ENCODE results near the gene ADAM12.

The ADAM12 gene

DNA sequence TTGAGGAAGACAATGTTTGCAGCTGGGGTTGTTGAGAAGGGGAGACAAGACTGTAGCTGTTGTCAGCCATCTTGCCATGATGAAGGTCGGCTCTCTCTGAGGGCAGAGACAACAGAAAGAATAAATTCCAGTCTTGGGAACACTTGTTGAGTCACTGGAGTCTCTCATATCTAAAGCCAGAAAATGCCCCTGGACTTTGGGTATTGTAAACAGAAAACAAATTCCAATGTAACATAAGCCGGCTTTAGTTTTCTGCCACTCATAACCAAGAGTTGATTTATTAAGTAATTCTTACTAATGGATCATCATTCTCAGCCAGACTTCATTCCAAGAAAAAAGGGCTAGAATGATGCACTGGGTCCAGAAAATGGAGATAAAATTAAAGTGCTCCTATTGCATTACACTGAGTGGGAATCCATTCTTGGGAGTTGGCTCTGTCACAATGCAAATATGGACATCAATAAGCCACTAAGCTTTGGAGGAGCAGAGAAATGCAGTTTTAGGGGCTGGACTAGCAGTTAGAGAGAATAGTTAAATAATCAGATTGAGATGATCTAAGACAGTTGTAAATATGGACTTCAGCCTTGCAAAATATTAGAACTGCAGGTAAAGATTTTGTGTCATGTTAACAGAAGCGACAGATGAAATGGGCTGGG is 78.9 kb downstream of the ADAM12 start:
- DNase-seq = no peak

DNA sequence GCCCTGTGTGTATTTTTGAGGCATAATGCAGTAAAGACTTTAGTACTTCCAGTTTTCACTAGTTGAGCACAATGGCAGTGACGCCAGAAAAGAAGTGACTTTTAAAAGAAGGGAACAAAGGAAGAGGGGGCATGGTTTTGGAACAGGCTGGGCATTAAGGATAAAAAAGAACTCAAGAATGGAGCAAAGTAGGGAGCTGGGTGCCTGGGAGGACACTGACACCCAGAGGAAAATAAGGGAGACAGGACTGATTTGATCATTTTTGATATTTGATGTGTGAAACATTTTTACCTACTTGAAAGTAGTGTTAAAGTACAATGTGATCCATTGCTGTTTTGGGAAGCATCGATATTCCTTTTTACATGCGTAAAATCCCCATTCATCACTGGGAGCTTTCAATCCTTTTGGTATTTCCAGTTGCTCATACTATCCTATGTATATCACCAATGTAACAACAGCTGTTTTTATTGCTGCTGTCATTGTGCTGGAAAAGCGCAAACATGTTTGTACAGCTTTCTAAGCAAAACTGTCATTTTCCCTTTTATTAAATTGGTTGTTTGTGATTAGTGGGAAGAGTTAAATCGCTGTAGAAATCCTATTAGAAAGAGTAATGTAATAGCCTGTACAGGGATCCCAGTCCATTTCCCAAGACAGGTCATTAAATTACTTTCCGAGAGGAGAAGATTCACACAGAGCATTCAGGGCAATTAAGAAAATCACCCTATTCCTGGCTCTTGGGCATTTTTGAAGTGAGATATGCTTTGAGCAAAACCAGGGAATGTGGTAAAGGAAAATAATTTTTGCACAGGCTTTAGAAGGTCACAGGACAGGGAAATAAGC is 85.2 kb downstream of the ADAM12 start:
- DNase-seq = no peak

DNA sequence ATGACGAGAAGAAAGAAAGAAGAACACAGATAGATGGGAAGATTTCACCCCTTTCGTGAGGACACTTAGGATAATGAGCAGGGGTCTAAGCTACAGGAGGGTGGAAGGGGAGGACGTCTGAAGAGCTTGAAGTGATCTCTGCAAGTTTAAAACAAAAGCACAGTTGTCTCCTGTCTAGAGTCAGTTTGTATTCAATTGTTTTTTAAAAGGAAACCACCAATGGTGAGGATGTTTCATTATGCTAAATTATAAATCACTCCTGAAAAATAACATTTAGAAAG is 85.9 kb downstream of the ADAM12 start:
- DNase-seq = no peak

DNA sequence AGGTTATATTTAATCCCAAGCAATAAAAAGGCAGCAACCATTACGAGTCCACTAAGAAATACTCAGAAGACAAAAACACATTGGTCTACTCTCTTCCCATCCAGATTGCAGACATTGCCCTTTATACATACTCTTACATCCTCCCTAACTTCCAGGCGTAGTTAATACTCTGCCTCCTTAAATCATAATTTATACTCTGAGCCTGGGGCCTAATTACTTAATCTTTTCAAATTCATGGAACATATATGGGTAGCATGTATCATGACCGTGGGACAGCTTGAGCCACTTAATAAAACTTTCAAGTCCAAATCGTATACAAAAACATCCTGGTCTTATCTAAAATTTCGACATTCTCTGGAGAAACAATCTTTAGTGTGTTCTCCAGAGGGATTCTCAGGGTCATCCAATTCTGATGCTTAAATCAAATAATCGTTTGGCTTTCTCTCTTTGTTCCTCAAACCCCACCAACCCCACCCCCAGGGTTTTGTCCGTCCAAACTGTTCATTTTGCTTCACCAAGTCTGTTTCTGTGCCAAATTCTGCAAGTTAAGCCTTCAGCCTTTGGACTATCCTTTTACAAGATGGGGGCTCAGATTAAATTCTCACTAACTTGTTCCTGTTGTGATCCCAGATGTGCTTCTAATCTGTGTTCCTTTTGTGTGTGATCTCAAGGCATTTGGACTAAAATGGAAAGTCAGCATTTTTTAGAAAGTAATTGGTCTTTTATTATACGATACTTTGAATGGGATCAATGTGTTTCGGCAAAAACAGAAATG is 86.4 kb downstream of the ADAM12 start:
- no peak for DNase-seq

DNA sequence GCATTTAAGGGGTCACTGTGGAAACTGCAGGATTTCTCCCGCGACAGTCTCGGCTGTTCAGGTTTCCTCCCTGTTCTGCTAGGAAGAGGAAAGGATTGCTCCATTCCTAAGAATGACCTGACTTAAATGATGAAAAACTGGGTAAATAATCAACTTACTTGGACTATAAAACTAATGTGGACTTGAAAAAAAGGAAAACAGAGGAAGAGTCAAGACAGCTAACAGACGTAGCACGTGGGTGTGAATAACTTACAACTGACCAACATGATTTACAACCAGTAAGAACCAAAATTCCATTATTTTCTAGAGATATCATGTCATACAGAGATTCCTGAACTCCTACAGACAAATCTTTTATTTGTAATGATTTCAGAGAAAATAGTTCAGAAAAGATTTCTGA is 93.8 kb downstream of the ADAM12 start:
- DNase-seq = no peak

DNA sequence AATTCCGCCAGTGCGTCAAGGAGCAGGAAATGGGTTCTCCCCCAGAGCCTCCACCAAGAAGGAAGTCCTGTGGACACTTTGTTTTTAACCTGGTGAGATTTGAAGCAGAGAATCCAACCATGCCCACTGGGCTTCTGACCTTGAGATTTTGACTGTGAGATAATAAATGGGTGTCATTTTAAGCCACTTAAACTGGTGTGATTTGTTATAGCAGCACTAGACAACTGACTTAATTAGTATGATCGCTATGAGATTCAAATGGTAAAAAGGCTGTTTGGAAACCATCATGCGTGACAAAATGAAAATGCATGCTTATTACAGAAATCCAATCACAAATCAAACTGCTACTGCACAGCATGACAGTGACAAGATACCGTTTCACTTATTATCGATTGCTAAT is 98.0 kb downstream of the ADAM12 start:
- DNase-seq = no peak

DNA sequence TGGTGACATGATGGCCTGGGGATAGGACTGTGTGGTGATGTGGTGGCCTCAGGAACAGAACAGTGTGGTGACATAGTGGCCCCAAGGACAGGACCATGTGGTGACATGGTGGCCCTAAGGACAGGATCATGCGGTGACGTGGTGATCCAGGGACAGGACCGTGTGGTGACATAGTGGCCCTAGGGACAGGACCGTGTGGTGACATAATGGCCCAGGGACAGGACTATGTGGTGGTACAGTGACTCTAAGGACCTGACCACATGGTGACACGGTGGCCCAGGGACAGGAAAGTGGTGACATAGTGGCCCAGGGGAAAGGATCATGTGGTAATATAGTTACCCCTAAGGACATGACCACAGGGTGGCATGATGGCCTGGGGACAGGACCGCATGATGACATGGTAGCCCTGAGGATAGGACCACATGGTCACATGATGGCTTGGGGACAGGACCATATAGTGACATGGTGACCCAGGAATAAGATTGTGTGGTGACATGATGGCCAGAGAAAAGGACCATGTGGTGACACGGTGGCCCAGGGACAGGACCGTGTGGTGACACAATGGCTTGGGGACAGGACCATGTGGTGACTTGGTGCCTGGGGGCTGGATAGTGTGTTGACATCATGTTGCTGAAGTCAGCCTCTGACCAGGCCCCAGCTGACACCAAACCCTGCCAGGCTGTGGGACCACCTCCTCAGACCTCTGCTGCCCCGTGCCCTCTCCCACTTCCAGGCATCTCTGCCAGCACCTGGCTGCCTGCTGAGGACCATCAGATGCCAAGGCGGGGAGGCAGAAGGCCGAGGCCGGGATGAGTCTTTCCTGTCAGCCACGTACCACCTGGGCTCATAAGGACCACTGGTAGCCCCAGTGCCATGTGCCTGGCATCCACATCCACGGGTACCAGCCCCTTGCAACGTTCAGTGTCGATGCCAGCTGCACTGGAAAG is 99.5 kb downstream of the ADAM12 start:
- DNase-seq = no peak

DNA sequence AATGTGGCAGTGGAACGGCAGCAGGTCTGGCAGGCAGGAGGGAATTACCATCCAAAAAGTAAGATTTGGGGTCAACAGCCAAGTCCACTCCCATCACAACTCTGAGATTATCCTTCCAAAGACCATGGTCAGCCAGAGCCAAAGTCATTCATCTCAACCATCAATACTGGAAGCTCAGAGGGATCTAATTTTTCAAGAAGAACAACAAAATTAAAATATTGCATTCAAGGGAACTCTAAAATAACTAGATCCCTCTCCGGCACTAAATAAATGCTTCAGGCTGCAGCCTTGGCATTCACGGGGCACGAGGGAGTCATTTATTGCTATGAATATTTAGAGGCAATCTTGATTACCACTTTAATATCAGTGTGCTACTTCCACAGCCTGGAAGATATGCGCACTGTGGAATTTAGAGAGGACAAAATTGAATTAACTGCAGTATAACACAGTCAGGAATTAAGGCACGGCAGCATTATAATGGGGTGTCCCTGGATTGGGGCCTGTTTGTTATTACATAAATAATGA is 102.0 kb downstream of the ADAM12 start:
- DNase-seq = no peak

DNA sequence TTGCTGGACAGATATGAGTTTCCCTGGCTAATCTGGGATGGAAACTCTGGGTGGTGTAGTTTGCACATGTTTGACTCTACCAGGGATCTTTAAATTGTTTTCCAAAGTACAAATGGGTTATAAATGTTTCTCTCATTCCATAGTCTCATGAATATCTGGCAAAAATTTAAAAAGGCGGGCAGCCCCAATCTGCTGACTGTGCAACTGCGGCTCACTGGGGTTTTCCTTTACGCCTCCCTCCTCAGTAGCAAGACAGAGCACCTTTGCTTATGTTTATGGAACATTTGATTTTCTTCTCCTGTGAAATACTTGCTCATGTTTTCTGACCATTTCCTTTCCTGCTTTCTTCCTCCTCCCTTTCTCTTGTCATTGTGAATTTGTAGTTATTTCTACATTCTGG is 105.0 kb downstream of the ADAM12 start:
- DNase-seq = no peak

DNA sequence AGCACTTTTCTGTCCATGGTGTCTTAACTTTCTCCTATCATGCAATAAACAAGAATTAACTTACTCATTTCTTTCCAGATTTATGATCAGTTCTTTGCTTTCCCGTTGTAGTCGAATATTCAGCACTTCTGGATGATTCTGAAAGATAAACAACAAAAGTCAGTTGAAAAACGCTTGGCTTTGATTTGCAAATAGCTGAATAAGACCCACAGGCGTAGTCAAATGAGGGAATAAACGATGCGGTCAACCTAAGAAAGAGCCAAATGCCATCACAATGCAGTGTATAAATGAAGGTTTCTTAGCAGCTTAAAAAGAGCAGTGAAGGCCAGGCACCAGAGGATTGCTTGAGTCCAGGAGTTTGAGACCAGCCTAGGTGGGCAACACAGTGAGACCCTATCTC is 109.4 kb downstream of the ADAM12 start:
- DNase-seq = no peak

DNA sequence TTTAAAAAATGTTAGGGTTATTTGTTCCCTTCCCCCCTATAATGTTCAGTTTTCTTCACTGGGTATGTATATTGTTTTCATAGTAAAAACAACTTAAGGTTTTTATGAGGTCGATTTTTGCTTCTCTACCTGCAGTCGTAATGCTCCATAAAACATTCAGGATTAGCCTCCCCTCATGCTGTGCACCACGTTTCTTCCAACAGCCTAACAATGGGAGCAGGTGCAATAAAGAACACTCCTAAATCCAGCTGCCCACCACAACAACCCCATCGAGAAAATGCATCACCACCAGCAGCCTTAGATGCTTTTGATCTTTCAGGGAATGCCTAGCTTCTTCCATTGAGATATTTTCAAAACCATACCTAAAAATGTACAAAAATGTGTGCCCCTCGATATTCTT is 111.1 kb downstream of the ADAM12 start:
- no peak for DNase-seq

DNA sequence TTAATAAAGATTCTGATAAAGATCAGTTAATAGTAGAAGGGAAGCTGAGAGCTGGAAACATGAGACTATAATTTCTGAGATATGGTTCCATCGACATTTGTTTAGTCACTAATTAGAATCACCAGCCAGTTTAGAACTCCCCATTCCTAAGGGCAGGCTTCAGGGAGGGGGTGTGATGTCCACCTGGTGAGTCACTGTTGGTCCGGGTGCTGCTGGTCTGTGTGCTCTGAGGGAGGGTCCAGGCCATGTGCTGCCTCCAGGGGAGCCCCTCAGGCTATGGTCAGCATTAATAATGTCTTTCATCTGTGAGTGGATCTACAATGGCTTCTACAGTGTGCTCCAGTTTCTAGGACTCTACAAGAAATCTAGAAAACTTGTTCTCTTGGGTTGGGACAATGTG is 115.8 kb downstream of the ADAM12 start:
- DNase-seq = no peak

DNA sequence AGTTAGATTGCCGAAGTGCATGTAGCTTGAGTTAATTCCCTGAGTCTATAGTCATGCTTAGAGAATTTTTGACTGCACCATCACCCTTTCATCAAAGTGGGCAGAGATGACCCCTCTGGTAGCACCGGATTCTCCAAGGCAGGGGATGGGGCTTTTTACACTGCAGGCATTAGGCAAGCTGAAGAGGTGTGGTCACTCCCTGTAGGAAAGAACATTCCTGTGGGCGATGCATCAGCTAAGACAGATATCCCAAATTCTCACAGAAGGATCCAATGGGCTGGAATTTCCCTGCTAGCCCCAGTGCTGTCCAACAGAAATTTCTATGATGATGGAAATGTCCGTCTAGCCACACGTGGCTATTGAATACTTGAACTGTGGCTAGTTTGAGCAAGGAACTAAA is 118.2 kb downstream of the ADAM12 start:
- DNase-seq = no peak

DNA sequence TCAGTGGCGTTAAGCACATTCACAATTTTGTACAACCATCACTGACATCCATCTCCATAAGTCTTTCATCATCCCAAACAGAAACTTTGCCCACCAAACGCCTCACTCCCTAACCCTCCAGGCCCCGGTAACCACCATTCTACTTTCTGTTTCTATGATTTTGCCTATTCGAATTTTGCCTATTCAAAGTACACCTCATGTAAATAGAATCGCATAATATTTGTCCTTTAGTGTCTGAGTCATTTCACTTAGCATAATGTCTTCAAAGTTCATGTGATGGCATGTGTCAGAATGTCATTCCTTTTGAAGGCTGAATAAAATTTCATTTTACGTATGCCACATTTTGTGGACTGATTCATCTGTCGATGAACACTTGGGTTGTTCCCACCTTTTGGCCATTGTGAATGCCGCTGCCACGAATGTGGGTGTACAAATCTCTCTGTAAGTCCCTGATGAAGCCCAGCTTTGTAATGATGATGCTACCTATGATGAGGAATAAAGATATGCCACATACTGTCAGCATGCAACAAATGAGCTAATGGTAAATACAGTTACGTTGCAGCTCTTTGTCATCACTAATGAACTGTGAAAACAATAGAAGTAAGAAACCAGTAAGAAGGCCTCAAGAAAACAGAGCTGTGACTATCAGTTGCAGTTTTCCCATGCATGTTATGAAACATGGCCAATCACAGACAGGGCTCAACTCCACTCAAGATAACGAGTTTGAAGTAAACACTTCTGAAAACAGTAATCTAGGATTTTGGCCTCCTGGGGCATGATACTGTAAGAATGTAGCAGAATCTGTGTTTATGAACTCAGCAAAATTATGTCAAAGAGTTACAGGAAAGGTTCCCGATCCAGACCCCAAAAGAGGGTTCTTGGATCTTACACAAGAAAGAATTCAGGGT is 120.0 kb downstream of the ADAM12 start:
- DNase-seq = no peak

DNA sequence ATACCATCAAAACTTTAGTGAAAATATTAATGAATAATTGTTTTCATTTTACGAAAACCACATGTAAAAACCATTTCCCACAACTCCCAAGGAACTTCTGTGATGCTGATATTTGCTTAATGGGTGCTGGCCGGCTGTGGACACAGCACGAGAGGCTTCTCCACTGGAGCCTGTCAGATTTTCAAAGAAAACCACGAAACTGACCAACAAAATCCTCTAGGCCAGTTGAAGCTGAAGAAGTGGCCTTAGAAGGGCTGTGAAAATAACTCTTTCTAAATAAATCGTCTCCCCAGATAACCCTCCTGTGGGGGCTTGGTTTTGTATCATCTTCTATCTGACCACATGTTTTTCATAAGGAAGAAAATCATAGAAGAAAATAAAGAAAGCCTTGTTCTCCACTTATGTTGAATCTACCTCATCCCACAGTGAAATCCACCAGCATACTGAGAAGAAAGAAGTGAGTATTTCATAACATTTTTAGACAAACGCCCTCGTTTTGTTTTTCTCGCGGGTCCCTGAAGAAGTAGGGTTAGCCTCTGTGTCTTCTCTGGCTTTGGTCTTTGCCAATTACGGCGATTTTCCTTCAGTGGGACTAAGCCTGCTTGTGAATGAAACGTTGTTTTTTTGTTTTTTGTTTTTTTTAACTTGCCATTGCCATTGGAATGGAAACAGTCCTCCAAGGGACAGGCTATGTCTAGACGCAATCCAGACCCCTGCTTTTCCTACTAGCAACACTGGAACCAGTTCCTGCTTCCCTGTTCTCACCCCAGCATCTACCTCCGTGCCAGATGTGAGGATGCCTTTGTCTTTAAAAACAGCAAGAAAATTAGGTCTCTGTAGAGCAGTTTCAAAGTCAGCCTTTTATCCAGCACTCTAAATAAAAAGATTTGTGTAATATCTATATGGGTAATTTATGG is 123.9 kb downstream of the ADAM12 start:
- no peak for DNase-seq

DNA sequence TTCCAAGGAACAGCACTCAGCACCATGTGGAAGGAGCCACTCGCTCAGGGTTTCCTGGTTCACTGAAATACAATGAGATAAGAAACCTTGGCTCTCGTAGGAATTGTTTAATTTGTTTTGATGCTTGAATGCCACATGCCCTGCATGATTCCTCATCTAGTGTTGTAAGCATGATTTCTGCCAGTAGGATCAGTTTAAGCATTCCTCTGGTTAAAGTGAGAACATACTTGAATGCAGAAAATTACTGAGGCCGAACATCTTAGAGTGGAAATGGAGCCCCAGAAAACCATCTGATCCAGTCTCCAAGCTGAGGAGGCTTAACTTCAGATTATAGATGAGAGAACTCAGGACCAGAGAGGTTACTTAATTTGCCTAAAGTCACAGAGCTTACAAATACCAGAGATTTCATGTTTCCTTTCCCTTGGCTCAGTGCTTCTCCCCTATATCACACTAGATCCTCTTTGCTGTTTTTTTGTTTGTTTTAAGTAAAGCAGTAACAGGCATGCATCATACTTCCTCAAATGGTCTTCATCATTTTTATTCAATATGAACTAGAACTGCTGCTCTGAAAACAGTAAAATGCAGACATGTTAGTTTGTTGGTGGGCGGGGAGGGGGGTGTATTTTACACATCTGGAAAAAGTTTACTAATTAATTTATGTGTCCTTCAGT is 125.1 kb downstream of the ADAM12 start:
- no peak for DNase-seq

DNA sequence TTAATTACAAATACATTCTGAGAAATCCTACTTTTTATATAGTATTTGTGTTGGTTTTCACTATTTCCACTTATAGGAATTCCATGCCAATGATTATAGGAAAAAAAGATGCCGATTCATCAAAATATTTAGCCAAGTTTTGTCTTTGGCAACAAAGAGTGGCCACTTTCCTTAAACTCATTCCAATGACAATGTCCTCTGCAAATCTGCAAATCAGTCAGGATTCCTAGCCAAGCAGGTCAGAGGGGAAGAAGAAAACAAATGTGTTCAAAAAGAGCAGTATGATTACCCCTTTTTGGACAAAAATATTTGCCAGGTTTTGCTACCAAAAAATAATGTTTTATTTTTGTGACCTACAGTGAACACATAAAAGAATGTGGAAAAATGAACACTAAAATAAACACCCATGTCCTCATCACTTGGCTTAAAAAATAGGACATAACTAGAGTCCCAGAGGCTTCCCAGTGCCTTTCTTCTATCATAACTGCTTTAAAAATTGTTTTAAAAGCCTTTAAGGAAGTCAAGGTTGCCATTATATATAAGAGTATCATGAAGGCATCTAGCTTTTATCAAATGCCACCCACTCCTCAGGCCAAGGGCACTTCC is 125.9 kb downstream of the ADAM12 start:
- no peak for DNase-seq

DNA sequence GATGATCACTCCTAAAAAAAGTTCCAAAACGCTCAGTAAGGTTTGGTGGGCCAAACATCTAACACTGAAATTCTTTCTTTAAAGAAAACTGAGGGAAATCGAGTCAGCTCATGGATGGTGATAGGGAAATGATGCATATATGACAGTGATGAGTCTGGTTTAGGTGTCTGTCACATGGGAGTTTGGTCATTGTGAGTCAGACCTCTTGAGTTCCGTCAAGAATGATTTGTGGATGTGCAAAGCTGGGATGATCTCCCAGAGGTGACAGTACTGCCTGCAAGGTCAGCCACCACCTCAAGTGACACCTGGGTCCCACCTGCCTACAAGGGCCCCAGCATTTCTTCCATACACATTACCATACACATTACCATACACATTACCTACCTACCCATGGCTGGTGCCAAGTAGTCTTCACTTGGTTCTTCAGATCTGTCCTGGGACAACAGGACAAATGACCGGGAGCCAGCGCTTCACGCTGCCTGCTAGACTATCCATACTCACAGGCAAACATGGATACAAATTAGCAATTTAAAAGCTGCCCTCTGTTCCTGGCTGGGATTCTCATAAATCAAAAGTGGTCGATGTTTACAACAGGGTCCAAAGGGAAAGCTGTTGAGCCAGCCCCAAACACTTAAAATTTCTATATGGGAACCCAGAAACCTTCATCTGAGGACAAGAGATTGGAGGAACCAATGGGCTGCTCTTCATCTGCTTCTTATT is 128.4 kb downstream of the ADAM12 start:
- DNase-seq = no peak

DNA sequence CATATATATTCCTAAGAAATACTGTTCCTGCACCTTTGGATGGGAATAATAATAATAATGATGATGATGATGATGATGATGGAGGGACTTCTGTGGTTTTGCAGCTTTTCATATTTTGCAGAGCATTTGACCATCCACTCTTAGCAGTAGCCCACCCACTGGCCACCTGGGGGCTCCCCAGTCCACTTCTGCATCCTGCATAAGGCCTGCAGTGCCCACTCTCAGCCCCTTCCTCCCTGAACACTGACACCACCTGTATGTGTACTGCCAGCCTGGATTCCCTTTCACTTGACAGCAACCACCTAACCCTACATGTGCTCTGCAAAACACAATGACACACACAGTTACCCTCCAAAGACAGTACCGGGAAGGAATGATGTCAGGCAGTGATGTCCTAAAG is 131.4 kb downstream of the ADAM12 start:
- no peak for DNase-seq

Data from CD4-positive, alpha-beta T cell treated with Interleukin-4 for 4 hours (primary cell).